Measurements from ENCODE around the gene PARD6G. TPM values are rescaled to one million over a fixed set of nuclear protein-coding genes. Genes with fewer than 3 reads are reported as not detected.

Gene PARD6G
- total RNA-seq, 1 experiment from 2014 or later = 13.0 TPM

DNA sequence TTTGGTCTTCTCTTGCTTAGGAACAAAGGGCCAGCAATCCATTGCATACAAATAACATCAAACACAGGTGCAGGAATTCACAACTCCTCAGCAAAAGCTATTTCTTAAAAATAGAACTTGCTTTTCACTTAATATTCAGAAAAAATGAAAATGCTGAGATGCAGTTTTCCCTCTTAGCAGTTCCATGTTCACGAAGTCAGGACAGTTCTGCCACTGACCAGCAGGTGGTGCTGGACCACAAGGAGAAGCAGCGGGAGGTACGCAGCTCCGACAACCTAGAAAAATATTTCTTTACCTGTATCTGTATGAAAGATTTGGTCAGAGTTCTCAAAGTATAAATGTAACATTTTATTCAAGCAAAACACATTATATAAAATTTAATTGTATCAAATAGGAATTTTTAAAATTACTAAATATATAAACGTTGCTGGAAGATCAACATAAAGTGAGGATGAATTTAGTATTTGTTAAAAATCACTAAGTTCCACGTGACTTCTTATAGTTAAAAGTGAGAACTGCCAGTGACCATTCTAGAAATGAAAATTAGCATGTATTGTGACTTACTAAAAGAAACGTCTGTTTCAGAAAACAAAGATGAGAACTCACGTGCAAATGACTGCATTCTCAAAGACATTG, 89.5 kb downstream of the PARD6G start:
- ChIA-PET CTCF (interaction anchor here (0.8 to 4.2 kb wide), 8 partner anchors 10 to 100 kb away, joined by 3 to 24 read pairs (median 4); partner anchors contain the start of gene PARD6G), POLR2A (no interaction called here)
- TF ChIP-seq, protein P1, sequence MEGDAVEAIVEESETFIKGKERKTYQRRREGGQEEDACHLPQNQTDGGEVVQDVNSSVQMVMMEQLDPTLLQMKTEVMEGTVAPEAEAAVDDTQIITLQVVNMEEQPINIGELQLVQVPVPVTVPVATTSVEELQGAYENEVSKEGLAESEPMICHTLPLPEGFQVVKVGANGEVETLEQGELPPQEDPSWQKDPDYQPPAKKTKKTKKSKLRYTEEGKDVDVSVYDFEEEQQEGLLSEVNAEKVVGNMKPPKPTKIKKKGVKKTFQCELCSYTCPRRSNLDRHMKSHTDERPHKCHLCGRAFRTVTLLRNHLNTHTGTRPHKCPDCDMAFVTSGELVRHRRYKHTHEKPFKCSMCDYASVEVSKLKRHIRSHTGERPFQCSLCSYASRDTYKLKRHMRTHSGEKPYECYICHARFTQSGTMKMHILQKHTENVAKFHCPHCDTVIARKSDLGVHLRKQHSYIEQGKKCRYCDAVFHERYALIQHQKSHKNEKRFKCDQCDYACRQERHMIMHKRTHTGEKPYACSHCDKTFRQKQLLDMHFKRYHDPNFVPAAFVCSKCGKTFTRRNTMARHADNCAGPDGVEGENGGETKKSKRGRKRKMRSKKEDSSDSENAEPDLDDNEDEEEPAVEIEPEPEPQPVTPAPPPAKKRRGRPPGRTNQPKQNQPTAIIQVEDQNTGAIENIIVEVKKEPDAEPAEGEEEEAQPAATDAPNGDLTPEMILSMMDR (IDR thresholded peaks at IDR 0.05) = peak; percentile 82
- no peak for TF ChIP-seq TP53 (CRISPR knock-in tag; IDR thresholded peaks at IDR 0.05)
- Mint-ChIP-seq H3K9me3 (peaks cover 6% of the 10 kb centered on the region), H3K36me3 (peaks cover 18% of the 10 kb centered on the region), H3K27me3 (ENCODE audit: low read depth) (no peaks in the 10 kb centered on the region), H3K4me3 (no peak overlapping the region), H3K4me1 (no peaks in the 10 kb centered on the region; the same call in 1 of the 2 replicates), H3K27ac (no peak overlapping the region)
- DNase-seq (ENCODE audit: low spot score) (peak; percentile 79), ATAC-seq (peak; percentile 37; the same call in 1 of the 2 replicates)

DNA sequence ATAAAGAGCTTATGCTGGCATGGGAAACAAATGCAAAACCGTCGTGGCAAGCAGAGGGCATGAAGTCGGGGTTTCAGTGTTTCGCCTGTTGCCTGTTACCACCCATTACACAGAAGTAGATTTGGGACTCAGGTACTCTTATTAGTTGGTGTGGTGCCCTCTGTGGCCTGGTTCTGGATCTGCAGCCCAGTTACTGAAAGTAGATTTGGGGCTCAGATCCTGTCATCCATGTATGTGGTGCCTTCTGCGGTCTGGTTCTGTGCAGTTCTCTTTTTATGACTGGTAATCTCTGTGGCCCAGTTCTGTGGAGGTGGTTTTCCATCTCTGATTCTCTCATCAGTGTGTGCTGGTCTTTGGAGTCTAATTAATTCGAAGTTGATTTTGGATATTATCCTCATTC, 93.0 kb downstream of the PARD6G start:
- CTCF ChIA-PET = no interaction called here
- Mint-ChIP-seq H3K27ac (no peak overlapping the region), H3K4me1 (no peaks in the 10 kb centered on the region; the same call in 1 of the 2 replicates), H3K36me3 (peaks cover 1% of the 10 kb centered on the region; the same call in 1 of the 2 replicates), H3K27me3 (ENCODE audit: low read depth) (no peaks in the 10 kb centered on the region), H3K4me3 (no peak overlapping the region), H3K9me3 (no peaks in the 10 kb centered on the region)
- TF ChIP-seq, protein P1 (IDR thresholded peaks at IDR 0.05) = peak; percentile 30; the same call in 1 of the 2 replicates
- TF ChIP-seq, protein P2, sequence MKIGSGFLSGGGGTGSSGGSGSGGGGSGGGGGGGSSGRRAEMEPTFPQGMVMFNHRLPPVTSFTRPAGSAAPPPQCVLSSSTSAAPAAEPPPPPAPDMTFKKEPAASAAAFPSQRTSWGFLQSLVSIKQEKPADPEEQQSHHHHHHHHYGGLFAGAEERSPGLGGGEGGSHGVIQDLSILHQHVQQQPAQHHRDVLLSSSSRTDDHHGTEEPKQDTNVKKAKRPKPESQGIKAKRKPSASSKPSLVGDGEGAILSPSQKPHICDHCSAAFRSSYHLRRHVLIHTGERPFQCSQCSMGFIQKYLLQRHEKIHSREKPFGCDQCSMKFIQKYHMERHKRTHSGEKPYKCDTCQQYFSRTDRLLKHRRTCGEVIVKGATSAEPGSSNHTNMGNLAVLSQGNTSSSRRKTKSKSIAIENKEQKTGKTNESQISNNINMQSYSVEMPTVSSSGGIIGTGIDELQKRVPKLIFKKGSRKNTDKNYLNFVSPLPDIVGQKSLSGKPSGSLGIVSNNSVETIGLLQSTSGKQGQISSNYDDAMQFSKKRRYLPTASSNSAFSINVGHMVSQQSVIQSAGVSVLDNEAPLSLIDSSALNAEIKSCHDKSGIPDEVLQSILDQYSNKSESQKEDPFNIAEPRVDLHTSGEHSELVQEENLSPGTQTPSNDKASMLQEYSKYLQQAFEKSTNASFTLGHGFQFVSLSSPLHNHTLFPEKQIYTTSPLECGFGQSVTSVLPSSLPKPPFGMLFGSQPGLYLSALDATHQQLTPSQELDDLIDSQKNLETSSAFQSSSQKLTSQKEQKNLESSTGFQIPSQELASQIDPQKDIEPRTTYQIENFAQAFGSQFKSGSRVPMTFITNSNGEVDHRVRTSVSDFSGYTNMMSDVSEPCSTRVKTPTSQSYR (CRISPR knock-in tag; IDR thresholded peaks at IDR 0.05) = no peak
- no peak for TF ChIP-seq EMX1 (CRISPR knock-in tag; IDR thresholded peaks at IDR 0.05)
- TF ChIP-seq FOXJ3 (CRISPR knock-in tag; IDR thresholded peaks at IDR 0.05; ENCODE audit: borderline replicate concordance) = no peak
- TF ChIP-seq, protein P3, sequence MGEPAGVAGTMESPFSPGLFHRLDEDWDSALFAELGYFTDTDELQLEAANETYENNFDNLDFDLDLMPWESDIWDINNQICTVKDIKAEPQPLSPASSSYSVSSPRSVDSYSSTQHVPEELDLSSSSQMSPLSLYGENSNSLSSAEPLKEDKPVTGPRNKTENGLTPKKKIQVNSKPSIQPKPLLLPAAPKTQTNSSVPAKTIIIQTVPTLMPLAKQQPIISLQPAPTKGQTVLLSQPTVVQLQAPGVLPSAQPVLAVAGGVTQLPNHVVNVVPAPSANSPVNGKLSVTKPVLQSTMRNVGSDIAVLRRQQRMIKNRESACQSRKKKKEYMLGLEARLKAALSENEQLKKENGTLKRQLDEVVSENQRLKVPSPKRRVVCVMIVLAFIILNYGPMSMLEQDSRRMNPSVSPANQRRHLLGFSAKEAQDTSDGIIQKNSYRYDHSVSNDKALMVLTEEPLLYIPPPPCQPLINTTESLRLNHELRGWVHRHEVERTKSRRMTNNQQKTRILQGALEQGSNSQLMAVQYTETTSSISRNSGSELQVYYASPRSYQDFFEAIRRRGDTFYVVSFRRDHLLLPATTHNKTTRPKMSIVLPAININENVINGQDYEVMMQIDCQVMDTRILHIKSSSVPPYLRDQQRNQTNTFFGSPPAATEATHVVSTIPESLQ (CRISPR knock-in tag; IDR thresholded peaks at IDR 0.05) = no peak
- TF ChIP-seq, protein P4, sequence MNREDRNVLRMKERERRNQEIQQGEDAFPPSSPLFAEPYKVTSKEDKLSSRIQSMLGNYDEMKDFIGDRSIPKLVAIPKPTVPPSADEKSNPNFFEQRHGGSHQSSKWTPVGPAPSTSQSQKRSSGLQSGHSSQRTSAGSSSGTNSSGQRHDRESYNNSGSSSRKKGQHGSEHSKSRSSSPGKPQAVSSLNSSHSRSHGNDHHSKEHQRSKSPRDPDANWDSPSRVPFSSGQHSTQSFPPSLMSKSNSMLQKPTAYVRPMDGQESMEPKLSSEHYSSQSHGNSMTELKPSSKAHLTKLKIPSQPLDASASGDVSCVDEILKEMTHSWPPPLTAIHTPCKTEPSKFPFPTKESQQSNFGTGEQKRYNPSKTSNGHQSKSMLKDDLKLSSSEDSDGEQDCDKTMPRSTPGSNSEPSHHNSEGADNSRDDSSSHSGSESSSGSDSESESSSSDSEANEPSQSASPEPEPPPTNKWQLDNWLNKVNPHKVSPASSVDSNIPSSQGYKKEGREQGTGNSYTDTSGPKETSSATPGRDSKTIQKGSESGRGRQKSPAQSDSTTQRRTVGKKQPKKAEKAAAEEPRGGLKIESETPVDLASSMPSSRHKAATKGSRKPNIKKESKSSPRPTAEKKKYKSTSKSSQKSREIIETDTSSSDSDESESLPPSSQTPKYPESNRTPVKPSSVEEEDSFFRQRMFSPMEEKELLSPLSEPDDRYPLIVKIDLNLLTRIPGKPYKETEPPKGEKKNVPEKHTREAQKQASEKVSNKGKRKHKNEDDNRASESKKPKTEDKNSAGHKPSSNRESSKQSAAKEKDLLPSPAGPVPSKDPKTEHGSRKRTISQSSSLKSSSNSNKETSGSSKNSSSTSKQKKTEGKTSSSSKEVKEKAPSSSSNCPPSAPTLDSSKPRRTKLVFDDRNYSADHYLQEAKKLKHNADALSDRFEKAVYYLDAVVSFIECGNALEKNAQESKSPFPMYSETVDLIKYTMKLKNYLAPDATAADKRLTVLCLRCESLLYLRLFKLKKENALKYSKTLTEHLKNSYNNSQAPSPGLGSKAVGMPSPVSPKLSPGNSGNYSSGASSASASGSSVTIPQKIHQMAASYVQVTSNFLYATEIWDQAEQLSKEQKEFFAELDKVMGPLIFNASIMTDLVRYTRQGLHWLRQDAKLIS (CRISPR knock-in tag; IDR thresholded peaks at IDR 0.05; ENCODE audit: borderline replicate concordance) = no peak
- no peak for TF ChIP-seq ZBTB21 (CRISPR knock-in tag; IDR thresholded peaks at IDR 0.05; ENCODE audit: borderline replicate concordance)
- DNase-seq (ENCODE audit: low spot score) (peak; percentile 51), ATAC-seq (peak; percentile 87)
- POLR2A ChIA-PET = no interaction called here
